ENCODE data around the gene EPGN.

EPGN gene, protein sequence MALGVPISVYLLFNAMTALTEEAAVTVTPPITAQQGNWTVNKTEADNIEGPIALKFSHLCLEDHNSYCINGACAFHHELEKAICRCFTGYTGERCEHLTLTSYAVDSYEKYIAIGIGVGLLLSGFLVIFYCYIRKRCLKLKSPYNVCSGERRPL

DNA sequence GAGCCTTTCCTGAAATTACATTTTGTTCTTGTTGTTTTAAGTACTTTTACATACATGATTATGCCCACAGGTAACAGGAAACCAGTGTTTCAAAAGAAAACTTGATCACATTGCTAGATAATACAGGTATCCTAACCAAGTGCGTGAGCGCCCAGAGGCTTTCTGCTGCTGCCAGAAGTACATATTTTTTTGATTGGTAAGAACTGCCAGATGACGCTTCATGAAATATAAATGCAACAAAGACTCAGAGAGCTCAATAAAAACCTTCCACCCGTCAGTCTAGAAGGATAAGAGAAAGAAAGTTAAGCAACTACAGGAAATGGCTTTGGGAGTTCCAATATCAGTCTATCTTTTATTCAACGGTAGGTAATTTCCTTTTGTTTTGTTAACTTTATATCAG lies at the start of gene EPGN:
Gene EPGN, plus strand, starts transcription at position 256 of the 400 bp plus-strand sequence. Its CDS starts 64 bp downstream, at position 320.
- no peak for DNase-seq

DNA sequence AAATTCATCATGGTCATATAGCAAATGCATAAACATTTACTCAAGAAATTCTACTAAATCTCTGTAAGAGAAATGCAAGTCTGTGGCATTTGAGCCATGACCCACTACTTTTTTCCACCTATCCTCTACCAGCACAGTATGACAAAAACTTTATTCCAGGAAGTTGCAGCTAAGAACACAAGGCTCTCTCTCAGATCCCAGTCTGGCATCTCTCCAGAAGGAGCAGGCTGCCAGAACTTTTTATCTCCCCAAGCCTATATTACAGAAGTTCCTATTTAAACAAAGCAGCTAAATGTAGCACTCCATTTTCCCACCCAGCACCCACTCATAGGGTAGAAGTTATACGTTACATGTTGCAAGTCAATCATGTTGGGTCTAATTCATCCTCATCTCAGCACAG lies 49.3 kb upstream of the EPGN start:
- DNase-seq = peak in 8 of 58 donors; percentile 0 to 24 (median 3)

DNA sequence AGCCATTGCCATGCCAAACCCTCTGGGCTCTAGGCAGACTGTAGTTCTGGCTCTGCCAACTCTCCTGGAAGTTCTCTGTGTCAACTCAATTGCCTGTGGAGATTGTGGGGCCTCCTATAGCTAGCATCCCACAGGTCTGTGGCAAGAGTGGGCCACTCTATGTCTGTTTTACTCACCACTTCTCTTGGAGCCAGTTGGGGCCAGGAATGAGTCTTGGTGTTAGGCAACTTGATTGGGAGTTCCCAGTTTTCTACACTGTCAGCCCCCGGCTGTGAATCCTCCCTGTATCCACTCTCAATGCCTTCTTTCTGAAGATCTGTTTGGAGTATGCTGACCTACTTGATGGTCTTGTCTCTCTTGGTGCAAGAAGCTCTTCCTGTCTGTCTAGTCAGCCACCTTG lies 48.2 kb upstream of the EPGN start:
- DNase-seq = no peak

DNA sequence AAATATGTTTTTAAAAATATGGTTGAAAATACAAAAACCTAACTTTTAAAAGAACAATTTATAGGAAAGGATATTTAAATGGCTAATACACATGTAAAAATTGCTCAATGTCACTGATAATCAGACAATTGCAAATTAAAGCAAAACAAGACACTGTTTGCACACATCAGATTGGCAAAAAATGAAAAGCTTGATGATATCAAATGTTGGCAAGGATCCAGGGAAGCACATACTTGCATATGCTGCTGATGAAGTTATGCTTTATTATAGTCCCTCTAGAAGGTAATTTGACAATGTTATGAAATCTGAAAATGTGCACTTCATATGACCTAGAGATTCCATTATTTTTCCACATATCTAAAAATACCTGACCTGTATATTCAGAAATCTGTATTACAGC lies 45.7 kb upstream of the EPGN start:
- DNase-seq = no peak

DNA sequence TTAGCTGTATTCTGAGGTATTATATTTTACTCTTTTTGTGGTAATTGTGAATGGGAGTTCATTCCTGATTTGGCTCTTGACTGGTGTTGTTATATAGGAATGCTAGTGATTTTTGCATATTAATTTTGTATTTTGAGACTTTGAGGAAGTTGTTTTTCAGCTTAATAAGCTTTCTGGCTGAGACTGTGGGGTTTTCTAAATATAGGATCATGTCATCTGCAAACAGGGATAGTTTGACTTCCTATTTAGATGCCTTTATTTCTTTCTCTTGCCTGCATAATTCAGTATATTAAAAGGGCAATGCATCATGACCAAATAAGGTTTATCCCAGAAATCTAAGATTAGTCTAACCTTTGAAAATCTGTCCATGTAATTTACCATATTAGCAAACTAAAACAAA lies 44.7 kb upstream of the EPGN start:
- no peak for DNase-seq

DNA sequence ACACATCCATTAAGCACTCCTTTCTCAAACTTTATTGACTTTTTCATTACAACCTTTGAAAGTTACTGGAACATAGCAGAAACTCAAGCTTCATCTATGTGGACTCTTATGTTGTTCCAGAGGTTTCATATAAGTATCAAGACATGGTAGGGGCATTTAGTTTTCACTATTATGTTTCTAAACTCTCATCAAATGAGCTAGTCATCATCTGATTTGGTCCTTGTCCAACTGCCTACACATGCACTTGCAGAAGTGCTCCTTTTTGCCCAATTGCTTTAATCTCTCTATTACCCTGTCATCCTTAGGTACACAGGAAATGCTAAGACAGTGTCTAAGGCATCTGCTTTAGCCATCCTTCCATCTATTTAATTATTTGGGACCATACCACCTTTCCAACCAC lies 42.2 kb upstream of the EPGN start:
- no peak for DNase-seq

DNA sequence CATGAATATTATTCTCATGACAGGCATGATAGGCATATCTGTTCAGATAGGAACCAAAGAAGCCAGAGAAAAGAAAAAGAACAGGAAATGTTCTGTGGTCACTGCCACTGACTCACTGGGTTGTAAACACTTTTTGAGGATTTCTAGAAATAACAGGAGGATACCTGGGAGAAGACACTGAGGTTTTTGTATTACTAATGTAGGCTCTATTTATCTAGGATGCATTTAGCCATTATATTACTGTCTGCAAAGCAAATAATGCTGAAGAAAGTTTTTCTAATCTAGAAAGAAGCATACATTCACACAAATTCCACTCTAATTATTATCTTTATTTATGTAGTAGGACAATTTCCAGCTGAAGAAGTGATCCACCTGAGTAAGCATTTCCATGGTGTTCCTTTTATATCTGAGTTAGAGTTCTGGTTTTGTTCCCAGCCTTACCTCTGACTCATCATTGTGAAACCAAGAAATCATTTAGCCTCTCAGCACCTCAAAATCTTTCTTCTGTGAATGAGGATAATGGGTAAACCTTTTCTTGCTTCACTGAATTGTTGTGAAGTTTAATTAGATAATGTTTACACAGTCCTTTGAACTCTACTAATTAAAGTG lies 40.2 kb upstream of the EPGN start:
- no peak for DNase-seq

DNA sequence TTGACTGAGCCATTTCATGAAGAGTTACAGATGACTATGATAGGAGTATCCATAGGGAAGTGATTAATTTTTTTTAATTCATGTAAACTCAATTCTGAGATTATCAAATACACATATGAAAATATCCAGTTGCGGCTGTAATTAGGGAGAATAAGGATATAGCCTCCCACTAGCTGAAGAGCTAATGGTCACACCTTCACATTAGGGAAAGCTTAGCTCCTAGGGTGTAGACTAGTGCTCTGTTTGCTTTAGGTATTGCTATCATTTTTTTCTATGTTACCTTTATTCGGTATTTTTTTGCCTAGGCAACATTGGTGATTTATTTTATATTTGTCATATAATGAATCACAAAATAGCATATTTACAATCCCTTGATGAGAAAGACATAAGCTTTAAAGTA lies 39.6 kb upstream of the EPGN start:
- no peak for DNase-seq

DNA sequence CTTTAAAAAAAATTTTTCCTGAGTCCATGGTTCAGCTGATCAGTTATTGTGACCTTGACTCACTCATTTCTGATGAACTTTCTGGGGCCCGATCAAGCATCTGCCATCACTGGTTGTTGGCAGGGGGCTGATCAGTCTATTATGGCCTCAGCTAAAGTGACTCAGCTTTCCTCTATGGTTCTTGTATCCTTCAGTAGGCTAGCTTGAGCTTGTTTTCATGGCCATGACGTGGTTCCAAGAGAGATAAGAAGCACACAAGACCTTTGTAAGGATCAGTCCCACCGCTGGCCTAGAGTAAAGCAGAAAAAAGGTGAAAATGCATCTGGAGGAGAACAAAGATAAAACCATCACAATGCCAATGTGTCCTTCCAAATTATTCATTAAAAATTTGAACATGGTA lies 29.8 kb upstream of the EPGN start:
- no peak for DNase-seq

DNA sequence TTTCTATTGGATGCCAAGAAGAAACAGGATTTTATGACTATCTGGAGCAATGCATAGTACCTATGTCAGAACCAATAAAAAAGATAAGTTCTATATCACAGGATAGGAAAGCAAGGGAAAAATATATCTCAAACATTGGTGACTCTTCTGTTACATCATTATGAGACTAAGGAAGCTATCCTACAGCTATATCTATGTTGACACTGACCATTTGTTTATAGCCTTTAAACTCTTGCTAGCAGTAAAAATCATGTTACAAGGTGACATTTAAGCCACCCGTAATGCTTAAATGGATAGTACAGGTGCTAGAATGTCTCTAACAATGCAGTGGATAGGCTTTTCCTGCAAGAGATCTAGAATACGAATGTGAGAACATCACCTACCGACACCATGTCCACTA lies 28.6 kb upstream of the EPGN start:
- no peak for DNase-seq

DNA sequence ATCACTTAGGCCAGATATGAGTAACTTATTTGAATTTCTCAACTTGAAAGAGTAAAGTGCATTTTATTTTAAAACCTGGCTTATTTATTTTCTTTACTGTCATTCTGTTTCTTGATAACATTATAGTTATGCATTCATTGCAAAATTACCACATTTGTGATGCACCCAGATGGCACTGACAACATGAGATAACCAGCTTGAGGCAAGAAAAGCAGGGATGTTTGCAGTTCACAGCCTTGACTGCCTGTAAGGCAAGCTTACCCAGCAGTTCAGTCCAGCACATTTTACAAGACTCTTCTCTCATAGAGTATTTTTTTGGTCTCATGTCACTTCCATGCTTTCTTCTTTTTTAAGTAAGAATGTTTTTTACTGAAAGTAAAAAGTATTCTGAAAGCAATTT lies 25.3 kb upstream of the EPGN start:
- DNase-seq = no peak

DNA sequence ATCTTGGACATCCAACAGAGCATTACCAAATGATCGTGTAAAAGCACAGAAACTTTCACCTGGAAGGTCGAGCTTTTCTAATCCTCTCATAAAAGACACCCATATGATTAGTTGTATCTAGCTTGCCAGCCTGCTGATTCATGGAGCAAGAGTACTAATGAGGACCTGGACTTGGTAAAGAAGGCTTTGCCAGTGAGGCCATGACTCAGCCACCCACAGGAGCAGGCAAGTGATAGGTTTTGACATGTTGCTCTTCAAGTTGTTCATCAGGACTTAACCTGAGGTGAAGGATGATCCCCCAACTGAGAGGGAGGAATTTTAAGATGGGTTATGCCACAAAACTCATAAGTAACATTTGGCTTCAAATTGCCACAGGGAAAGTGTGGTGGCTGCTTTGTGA lies 24.7 kb upstream of the EPGN start:
- no peak for DNase-seq

DNA sequence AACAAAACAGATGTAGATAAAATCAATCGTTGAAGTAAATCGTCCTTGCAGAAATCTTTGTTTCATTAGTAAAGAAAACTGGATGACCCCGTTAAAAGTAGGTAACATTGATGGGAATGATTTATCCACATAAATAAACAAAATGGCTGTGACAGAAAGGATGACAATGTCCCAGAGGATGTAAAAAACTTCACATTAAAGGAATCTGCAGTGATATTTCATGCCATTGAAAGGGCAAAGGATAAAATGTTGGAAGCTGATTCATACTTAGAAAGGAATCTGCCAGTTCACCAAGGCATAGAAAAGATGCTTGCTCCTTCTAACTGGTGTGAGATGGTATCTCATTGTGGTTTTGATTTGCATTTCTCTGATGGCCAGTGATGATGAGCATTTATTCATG lies 24.2 kb upstream of the EPGN start:
- DNase-seq = no peak

DNA sequence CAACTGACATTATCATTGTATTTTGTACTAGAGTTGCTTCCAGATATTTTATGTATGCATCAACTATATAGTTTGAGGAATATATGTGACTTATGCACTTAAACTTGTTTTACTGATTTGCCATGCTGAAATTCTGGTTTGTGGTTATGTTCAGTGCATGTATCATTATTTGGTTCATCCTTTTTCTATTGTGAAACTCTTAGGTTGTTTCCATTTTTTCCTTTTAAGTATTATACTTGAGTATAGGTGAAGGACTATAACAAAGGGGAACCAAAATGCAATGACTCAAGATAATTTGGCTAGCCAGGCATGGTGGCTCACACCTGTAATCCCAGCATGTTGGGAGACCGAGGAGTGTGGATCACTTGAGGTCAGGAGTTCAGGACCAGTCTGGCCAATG lies 21.1 kb upstream of the EPGN start:
- no peak for DNase-seq

DNA sequence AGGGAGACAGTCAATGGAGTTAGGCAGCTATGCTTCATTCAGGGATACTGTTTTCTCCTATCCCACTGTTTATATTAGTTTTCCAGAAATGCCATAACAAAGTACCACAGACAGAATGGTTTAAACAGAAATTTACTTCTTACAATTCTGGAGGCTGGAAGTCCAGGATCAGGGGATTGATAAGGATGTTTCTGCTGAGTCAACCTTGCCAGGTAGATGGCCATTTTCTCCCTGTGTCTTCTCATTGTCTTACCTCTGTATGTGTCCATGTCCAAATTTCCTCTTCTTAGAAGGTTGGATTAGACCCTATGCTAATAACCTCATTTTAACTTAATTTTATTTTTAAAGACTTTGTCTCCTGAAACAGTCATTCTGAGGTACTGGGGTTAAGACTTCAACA lies 20.5 kb upstream of the EPGN start:
- DNase-seq = no peak

DNA sequence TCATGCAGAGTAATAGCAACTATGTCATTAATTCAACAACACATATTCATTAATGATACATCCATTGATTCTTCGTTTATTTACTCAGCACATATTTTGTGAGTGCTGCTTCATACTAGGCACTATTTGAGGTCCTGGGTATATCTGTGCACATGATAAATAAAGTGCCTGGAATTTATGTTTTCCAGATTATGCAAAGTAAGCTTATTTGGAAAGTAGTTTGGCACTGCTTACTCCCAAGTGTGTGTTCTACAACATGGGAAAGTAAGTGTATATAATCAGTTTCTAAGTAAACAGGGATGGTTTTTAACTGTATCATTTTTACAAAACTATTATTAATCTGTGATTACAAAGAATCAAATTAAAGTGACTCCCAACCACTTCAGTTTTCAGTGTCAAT lies 16.8 kb upstream of the EPGN start:
- no peak for DNase-seq

DNA sequence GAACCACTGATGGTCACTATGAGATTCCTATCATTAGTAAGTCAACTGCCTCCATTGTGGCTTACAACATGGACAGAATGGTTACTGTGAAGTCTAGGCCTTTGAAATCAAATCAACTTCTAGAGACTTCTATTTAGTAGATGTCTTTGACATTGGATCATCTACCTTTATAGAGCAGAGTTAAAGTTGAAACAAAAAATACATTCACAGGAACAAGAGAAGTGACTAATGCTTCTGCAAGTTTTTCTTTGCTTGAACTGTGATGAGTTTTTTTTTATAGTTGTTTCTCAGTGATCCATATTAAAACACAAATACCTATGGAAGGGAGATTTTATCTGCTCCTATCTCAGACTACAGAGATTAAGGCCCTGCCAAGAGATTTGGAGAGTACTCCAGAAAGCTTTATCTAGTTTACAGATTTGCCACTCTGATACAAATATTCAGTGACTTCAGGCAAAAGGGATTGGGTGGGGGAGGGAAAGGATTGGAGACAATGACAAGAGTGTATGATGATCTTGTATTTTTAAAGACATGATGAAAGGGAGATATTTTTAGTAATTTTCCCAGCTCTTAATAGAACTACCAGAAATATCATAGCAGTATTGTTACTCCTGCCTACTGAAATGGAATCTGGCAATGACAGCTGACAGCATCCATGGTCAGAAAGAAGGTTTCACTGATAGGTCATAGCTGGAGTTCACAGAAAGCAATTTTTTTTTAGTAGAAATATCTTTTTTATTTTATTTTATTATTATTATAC lies 16.0 kb upstream of the EPGN start:
- DNase-seq = no peak

DNA sequence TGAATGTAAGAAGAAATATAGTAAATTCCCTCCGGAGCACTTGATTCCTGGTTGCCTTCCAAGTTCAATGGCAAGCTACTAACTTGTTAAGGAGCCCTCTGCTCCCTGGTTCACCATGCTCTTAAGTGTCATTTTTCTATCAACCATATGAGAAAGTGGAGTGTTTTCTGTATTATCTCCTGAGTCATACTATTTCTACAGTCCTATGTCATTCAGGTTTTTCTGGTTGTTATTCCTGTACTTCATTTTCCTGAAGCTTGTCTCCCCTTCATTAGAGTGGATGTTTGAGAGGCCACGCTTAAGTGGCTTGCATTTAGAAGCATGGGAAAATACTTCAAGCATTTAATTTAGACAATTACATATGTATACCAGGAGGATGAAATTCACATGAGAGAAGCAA lies 14.7 kb upstream of the EPGN start:
- DNase-seq = no peak

DNA sequence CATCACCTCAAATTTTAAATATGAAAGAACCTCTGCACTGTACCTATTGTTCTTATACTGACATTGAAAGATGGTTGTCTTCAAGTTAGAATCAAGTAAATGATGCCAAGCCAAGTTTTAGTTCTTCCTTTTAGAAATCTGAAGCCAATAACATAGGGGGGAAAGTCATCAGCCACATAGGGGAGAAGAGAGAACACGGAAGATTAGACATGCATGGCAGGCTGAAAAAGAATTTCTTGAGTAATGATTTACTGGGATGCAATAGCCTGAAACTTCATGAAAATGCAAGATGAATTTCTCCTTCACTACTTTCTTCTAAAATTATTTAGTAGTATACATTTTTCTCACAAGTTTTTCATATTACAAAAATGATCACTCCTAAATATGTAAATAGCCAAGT lies 13.6 kb upstream of the EPGN start:
- no peak for DNase-seq

DNA sequence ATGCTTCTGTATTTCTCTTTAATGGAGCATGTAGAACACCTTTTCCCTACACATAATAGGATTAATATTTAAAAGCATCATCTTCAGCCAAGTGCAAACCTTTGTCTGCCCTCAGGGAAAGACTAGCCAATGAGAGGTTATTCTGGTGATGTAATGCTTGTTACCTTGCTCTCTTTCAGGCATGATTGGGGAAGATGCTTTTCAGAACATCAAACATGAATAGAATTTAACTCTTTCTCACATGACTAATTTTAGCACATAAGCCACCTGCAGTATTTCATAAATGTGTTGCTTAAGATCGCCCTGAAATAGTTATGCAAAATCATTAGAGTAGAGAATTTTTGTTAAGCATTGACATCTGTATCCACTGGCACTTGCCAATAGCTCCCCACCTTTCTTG lies 10.7 kb upstream of the EPGN start:
- no peak for DNase-seq

DNA sequence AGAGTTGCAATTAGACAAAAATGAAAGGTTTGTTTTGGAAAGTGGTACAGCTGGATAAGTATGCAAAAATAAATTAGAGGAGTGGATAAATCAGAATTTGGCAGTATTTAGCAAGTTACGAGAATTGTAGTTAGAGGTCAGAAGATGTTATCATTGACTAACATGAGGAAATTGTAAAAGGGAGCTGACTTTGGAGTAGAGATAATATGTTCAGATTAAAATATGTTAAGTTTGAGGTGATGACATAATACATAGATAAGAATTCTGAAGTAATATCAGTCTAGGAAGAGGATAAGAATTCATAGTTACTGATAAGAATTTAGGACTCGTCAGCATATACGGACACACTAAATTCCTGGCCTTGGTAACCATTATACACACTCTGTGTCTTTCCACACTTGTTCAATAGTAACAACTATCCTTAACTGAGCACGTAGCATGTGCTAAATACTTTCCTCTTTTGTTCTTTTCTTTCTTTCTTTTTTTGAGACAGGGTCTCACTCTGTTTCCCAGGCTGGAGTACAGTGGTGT lies 4.1 kb upstream of the EPGN start:
- no peak for DNase-seq

DNA sequence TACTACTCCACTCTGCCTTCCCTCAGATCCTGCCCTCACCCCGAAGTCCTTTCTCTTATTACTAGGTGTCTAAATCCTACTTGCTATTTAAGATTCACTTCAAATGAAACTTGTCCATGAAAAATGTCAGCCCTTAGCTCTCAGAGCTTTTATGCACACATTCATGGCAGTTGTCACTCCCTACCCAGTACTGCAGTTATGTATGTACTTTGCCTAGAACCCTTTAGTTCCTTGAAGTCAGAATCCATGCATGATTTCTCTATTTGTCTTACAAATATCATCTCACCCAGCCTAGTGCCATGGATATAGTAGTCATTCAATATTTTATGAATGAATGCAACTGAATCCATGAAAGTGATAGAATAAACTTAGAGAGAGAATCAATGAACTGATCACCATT lies 3.3 kb upstream of the EPGN start:
- no peak for DNase-seq

DNA sequence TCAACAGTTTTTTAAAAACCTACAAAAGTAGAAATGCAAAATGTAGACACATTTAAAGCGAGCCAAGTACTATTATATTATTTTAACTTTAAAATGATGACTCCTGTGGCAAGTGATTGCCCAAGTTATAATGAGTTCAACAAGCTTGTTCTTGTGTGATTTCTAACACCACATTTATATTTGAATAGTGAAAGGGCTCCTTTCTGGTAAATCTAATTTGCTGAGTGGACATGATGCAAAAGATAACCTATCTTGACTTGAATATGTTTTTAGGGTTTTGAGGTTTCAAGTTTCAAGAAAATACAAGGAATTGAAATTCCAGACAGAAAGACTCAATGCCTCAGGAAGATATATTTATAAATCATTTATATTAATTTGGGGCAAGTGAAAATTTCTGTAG lies 1.1 kb upstream of the EPGN start:
- no peak for DNase-seq
